HG02588 (cell line): ENCODE results near the gene PHC2.

Experiments used
- ATAC-seq: cut with Tn5 transposase; IDR thresholded peaks from one replicate; pipeline ENCODE4 v1.9.1; 2021; ENCODE audit warnings: mild to moderate bottlenecking, moderate library complexity; ENCODE audit not compliant: unreplicated experiment

Gene PHC2

GRCh38 chr1:33391343-33392078 is 39.4 kb downstream of the PHC2 start:
- ATAC-seq: no peak

GRCh38 chr1:33390542-33390941 is 40.4 kb downstream of the PHC2 start:
- no peak for ATAC-seq

- no peak for ATAC-seq
Observed at GRCh38 chr1:33388805-33389771, 41.8 kb downstream of the PHC2 start.

- no peak for ATAC-seq
Observed at GRCh38 chr1:33387625-33388024, 43.3 kb downstream of the PHC2 start.

- no peak for ATAC-seq
Observed at GRCh38 chr1:33385251-33385650, 45.6 kb downstream of the PHC2 start.

- ATAC-seq: no peak
Observed at GRCh38 chr1:33384040-33384812, 46.7 kb downstream of the PHC2 start.

- ATAC-seq: no peak
Observed at GRCh38 chr1:33383489-33383888, 47.4 kb downstream of the PHC2 start.

- no peak for ATAC-seq
Observed at GRCh38 chr1:33382661-33383415, 48.1 kb downstream of the PHC2 start.

- no peak for ATAC-seq
Observed at GRCh38 chr1:33381977-33382376, 48.9 kb downstream of the PHC2 start.

GRCh38 chr1:33380811-33381210 is 50.1 kb downstream of the PHC2 start:
- ATAC-seq: no peak

GRCh38 chr1:33379631-33380354 is 51.1 kb downstream of the PHC2 start:
- ATAC-seq: no peak

GRCh38 chr1:33378976-33379375 is 51.9 kb downstream of the PHC2 start:
- ATAC-seq: no peak

- no peak for ATAC-seq
Observed at GRCh38 chr1:33378524-33378923, 52.4 kb downstream of the PHC2 start.

- no peak for ATAC-seq
Observed at GRCh38 chr1:33377756-33378155, 53.1 kb downstream of the PHC2 start.

GRCh38 chr1:33377013-33377412 is 53.9 kb downstream of the PHC2 start:
- no peak for ATAC-seq

- no peak for ATAC-seq
Observed at GRCh38 chr1:33375316-33375715, 55.6 kb downstream of the PHC2 start.

- ATAC-seq: no peak
Observed at GRCh38 chr1:33374336-33375105, 56.4 kb downstream of the PHC2 start.

- ATAC-seq: no peak
Observed at GRCh38 chr1:33373606-33374005, 57.3 kb downstream of the PHC2 start.

- ATAC-seq: no peak
Observed at GRCh38 chr1:33372677-33373076, 58.2 kb downstream of the PHC2 start.
